Measurements from ENCODE around the gene ACSL1.

DNA sequence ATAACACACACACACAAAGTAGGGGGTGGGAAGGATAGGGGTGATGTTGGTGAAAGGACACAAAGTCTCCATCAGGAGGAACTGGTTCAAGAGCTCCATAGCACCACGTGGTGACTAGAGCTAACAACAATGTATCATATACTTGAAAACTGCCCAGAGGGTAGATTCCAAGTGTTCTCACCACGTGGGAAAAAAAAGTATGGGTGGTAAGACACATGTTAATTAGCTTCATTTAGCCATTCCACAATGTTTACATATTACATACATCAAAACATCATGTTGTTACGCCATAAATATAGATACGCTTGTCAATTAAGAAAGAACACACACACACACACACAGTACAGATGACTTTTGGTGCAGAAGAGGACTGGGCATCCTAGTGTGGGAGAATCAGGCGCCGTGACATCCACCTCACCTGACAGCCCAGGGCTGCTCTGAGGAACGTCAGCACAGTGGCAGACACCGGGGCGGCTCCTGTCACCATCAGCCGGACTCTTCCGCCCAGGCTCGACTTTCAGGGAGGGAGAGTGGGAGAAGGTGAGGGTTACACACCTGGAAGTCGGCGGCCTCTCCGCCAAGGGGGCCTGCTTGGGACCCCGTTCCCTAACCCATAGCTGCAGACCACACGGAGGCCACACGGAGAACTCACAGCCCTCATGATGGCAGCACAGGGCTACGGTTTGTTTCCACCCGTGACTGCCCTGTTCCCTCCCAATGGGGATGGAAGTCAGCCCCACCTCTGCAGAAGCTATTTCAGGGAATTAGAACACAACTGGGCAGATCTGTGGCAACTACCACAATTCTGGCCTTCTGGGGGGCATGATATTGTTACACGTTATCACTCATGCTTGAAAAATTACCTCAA, 60.1 kb downstream of the ACSL1 start:
- TF ChIP-seq POLR2AphosphoS5 (IDR thresholded peaks at IDR 0.05) (no peak), POLR2A (IDR thresholded peaks at IDR 0.05; ENCODE audit: low read depth) (no peak)
- TF ChIP-seq, protein P1, sequence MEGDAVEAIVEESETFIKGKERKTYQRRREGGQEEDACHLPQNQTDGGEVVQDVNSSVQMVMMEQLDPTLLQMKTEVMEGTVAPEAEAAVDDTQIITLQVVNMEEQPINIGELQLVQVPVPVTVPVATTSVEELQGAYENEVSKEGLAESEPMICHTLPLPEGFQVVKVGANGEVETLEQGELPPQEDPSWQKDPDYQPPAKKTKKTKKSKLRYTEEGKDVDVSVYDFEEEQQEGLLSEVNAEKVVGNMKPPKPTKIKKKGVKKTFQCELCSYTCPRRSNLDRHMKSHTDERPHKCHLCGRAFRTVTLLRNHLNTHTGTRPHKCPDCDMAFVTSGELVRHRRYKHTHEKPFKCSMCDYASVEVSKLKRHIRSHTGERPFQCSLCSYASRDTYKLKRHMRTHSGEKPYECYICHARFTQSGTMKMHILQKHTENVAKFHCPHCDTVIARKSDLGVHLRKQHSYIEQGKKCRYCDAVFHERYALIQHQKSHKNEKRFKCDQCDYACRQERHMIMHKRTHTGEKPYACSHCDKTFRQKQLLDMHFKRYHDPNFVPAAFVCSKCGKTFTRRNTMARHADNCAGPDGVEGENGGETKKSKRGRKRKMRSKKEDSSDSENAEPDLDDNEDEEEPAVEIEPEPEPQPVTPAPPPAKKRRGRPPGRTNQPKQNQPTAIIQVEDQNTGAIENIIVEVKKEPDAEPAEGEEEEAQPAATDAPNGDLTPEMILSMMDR (IDR thresholded peaks at IDR 0.05) = no peak

Data from esophagus muscularis mucosa (tissue), 3 donors.